NCI-H2081 treated with DMSO at 0.1 percent for 48 hours (cell line): ENCODE results near the gene PLEKHO1.

ENCODE experiments used
- DNase-seq: peaks from one replicate; lab custom pipeline; 2025; lab: John Stamatoyannopoulos, UW

The PLEKHO1 gene

DNA sequence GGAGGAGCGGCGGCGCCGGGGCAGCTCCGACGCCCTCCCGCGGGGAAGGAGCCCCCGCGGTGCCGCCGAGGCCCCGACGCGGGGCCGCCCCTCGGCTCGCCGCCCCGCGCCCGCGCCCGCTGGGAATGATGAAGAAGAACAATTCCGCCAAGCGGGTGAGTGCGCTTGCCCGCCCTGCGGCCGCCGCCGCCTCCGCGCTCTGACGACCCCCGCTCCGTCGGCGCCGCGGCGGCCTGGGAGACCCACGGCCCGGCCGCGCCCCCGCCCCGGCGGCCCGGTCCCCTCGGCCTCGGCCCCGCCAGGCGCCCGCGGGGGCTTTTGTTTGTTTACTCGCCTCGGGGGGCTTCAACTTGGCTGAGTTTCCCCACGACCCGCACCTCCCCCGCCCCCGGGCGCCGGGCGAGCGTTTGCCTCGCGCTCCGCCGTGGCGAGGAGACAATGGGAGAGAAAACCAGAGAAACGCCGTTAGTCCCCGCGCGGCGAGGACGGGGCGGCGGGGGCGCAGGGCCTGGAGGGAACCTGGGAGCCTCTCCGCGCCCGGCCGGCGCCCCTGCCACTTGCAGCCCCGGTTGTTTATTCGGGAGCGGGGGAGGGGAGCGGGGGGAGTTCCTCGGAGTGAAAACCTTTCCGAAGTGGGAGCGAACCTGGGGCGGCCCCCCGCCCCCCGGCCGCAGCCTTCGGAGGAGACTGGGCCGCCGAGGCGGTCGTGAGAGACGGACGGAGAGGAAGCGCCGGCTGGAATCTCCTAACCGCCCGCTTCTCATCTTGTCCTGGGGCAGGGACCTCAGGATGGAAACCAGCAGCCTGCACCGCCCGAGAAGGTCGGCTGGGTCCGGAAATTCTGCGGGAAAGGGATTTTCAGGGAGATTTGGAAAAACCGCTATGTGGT lies 661 bp downstream of the PLEKHO1 start:
- DNase-seq, result no peak

DNA sequence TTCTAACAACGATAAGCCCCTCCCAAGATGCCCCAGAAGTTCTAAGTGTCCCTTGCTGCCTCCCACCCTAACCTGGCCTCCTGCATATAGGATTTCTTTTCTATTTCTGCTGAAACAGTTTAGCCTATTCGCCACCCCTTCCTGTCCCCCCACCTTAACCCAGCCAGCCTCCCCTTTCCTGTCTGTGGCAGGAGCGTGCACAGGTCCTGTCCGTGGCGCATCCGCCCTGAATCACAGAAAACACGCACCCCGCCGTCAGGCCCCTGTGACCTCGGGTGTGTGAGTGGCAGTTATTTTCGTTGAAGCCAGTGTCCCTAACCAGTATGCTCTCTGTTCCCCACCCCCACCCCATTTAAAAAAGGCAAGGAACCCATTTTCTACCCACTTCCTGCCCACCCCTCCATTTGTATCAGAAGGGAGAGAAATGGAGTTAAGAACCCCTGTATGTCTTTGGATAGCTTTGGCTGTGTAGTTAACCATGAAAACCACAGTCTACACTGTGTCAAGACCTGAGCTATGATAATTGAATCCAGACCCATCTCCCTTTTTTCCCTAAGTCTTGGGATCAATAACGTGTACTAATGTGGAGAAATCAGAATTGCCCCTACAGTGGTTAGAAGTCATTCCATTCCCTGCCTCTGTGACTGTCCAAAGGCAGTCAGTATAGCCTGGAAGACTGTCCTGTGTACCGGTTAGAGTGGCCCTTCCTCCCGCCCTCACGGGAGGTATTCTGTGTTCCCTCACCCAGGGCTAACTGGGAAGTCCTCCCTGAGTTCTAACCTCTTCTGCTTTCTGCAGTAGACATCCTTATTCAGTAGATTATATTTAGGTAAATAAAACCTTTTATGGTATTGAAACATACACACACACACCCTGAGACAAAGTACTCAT lies 1.8 kb downstream of the PLEKHO1 start:
- DNase-seq, result no peak

DNA sequence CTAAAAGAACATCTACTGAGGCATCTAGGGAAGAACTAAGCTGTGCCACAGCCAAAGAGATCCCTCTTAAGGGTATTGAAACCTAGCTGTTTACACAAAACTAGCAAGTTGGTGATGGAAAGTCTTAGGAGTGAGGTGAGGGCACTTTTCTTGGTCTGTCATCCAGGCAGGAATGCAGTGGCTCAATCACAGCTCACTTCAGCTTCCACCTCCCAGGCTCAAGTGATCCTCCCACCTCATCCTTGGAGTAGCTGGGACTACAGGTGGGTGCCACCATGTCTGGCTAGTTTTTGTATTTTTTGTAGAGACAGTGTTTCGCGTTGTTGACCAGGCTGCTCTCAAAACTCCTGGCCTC lies 2.4 kb downstream of the PLEKHO1 start:
- DNase-seq, result no peak

DNA sequence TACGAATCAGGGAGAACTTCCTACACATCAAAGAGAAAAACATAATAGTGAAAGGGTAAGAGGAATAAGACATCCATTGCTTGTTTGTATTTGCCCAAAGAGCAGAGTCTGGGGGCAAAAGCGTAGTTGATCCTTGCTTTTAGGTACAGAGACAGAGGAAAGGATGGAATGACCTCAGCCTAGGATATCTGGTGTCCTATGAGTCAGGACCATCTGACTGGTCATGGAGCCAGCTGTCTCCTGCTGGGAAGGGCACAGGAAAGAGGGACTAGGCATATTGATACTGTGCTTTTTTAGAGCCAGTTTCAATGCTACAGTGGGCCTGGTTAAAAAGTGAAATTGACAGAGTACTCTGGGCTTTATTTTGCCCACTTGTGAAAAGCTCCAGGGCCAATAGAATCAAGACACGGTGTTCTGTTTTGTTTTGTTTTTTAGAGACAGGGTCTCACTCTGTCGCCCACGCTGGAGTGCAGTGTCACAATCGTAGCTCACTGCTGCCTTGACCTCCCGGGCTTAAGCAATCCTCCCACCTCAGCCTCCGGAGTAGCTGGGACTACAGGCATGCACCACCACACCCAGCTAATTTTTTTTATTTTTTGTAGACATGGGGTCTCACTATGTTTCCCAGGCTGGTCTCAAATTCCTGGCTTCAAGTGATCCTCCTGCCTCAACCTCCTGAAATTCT lies 3.2 kb downstream of the PLEKHO1 start:
- DNase-seq, result no peak

DNA sequence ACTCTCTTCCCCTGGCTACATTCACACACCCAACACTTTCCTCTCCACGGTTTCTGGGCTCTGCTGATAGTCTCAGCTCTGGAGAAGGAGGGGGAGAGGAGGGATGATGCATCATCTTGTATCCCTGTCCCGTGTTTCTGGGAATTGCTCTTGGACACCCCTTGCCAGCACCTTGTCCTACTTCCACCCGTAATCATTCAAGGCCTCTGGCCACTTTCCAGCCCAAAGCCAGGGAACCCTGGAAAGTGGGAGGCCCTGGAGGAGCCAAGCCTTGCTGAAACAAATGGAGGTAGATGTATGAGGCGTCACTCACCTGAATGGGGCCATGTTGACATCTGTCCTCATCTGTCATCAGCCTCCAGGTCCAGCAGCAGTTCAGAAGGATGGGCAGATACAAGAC lies 4.4 kb downstream of the PLEKHO1 start:
- DNase-seq, result no peak

DNA sequence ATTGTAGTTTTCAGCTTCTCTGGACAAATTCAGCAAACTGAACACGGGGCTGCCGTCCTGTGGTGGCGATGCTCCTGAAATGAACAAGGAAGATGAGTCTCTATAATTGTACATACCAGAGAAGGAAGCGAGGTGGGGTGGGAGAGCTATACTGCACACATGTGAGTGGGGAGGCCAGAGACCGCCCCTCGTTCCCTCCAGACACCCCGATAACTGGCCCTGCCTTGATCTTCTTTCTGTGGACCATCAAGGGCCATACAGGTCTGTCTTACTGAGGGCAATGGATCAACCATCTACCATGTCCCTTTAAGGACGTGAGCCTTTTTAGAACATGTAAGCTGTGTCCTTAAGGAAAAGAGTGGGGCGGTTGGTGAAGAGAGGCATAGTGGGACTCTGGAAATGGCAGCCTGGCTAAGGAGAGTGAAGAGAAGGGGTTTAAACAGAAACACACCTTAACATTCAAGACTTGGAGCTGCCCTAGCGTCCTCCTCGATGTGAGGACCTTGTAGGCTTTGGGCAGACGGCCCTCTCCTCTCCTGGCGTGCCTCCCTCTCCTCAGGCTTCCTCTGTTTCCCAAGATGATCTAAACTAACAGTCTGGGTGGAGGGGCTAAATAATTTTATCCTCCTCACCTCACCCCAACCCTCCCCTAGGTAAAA lies 5.8 kb downstream of the PLEKHO1 start:
- no peak for DNase-seq

DNA sequence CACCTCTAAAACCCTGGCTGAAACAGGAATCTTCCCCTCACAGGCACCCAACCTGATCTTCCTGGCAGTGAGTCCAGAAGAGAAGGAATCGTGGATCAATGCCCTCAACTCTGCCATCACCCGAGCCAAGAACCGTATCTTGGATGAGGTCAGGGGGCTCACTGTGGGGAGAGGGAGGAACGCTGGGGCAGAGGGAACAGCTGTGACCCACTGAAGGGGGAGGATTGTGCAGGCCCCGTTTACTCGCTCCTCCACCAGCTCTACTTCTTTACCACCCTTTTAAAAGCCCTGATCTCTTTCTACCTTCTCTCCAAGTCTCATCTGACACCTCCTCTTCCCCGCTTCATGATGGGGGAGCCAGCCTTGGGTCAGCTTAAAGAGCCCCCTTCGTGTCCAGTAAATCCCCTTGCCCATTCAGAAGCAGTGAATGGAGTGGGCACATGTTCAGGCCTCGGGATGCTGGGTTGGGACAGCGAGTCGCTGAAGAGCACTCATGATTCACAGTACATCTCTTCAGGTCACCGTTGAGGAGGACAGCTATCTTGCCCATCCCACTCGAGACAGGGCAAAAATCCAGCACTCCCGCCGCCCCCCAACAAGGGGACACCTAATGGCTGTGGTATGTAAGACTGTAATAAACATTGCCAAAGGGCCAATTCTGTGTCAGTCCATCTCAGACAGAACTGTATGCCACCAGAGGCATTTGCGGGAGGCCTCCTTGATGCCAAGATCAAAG lies 7.3 kb downstream of the PLEKHO1 start:
- no peak for DNase-seq

DNA sequence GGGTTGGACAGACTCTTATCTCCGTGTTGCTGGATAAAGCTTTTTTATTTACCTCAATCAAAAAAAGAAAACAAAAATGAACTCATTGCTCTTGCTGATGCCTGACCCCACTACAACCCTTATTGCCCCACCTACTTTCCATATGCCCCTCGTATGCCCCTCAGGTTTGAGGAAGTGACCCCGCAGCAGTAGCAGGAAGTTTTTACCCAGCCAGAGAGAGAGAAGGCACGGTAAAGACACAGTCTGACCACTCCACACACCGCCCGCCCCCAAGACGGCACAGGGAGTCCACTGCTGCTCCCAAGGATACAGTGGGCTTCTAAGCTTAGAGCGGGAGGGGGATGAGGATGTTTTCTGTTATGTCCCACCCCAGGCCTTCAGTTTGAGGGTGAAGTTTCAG lies 9.8 kb downstream of the PLEKHO1 start:
- DNase-seq, result no peak

DNA sequence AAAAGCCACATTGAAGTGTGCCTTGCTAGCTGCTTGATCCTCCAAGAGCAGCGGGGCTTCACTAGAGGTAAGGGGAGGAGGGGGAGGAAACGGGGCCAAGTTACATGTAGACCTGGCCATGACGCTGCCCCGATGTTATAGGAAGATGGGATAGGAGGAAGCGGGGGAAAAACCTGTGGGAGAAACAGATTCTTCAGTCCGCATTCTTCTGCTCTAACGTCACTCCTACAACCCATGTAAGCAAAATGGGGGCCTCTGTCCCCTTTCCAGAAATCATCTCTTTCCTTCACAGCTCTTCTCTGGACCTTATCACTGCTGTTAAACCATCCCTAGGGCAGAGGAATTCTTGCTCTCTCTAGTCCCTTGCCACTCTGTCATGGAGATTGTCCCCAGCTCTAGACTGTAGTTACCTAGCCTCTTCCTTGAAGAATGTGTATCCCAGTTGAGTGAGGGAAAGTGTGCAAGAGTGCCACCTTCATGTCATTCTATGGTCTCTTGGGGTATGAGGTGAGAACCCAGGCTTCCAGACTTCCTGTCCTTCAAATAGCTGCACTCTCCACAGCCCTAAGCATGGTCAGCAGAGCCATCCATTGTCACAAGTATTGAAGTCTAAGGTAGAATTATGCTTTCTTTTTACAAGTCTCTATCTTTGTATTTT lies 11.4 kb downstream of the PLEKHO1 start:
- DNase-seq, result no peak

DNA sequence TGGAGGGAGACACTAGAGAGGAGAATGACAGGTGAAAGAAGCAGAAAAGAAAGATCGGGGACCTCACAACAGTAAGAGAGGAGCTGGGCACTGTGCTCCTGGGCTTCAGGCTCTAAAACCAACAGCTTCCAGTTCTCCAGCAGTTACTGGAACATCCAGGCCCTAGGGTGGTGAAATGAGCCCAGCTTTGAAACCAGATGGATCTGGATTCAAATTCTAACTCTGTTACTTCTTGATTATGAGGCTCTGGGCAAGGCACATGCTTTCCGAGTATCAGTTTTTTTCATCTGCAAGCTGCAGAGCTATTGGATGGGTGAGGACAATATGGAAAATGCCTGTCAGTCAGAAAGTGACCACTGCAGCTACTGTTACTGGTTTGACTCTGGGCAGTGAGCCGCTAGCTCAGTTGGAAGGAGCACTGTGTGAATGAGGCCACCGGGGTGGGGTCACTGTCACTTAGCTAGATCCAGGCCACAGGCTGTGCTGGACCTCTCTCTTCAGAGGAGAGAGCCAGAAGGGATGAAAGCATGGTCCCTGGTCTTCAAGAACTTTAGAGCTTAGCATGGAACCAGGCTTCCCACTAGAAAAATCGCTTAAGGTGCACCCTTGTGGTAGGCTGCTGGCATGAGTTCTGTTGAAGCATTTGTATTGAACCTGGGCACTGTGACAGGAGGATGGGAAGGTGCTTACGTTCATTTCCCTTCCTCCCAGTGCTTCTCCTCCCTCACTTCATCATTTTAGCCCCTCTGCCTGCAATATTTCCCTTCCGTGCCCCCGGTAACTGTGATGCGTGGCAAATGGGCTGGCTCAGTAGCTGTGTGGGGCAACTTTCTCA lies 12.2 kb downstream of the PLEKHO1 start:
- DNase-seq, result no peak

DNA sequence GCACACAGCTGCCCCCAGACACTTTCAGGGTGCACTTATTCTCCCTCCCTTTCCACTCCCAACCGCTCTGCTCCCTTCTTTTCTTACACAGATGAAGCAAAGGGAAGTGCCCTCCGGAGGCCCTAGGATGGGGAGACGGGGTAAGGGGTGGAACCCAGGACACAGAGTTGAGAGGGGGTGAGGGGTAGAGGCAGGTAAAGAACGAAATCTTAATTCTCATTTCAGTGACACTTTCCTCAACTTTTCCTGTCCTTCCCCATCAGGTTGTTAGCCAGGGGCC lies 12.8 kb downstream of the PLEKHO1 start:
- DNase-seq, result no peak

DNA sequence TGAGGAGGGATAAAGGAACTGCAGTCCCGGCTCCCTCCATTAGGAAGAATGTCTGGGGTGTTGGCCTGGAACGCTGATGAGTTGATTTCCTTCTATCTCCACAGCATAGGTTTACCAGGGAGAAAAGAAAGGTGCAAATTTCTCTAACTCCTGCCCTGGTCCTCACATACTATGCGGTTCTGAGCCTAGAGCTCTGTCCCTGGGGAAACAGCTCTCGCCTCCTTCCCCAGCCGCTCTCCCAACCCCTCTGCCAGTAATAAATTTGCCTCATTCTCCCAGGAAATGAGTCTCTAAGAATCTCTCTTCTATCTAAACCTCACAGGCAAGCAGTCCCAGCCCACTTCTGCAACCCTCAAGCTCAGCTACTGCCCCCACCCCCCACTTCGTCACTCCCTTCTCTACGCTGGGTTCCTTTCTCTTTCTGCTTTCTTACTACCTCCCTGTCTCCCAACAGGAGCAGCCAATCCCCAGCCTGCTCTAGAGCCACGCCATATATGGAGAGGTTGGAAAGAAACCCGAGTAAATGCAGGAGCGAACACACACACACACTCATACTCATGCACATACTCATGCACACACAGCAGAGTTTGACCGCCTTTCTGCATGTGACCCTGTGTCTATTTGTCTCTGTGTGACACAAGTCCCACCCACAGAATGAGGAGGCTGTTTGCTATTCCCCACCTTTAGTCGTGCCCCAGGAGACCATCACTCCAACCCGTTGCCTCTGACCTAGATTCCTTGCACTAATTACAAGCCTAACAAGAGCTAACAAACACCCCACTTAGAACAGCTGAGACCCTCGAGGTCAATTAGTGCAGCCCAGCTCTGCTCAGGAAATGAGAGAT lies 13.4 kb downstream of the PLEKHO1 start:
- DNase-seq, result no peak

DNA sequence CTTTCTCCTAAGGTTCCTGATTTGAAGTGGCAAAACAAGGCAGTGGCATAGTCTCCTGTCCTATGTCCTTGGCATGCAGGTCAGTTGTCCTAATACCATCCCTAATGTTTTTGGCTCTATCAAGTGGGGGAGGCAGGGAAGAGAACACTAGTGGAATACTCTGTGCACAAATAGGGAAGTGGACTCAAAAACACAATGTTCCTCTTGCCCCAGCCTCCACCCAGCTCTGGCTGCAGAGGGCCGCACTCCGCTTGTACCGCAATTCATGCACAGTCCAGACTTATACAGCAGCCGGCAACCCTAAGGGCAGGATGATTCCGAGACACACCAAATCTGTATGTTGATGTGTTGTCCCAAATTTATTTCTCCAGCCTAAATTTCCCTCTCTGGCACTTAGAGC lies 14.5 kb downstream of the PLEKHO1 start:
- no peak for DNase-seq

DNA sequence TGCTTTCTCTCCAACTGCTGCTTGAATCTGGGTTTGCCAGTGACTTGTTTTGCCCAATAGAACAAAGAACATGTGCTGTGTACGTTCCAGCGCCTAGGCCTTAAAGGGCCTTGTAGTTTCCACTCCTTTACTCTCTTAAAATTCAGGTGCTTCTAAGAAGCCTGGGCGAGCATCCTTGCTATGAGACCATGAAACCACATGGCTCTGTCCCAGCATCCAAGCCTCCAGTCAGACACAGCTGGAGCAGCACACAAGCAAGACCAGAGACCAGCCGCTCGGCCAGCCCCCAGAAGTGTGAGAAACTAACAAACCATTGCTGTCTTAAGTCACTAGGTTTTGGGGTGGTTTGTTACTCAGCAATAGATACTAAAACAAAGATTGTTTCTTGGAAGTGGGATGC lies 15.1 kb downstream of the PLEKHO1 start:
- DNase-seq, result no peak

DNA sequence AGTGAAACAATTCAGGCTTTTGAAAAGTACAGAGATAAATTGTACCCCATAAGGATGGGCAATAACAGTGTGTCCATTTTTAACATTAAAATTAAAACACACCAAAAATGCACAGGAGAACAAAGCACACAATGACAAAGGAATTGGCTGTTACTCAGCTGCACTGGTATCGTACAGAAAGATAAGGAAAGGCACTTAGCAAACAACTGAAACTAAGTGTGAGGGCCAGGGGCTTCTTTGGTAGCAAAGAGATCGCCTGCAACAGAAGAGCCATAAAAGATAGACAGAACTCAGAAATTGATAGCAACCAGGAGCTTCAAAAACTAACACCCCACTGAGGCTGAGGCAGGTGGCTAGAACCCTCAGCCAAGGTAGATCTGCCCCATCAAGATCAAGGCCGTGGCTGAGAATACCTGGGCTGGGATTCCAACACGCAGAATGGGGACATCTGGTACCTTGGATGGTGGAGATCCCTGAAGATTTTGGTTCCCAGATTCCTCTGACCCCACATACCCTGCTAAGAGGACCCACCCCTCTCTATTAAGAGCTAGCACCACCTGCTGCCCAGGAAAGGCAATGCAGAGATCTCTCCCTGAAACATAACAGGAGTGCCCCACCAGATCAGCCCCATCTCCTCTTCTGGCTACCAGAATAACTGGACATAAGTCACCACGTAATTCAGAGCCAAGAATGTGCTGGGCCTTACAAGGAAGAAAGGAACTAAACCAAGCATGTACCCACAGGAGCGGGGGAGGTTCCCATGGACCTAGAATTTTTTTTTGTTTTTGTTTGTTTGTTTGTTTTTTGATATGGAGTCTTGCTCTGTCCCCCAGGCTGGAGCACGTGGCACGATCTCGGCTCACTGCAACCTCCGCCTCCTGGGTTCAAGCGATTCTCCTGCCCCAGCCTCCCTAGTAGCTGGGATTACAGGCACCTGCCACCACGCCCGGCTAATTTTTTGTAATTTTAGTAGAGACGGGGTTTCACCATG lies 16.2 kb downstream of the PLEKHO1 start:
- DNase-seq, result no peak

DNA sequence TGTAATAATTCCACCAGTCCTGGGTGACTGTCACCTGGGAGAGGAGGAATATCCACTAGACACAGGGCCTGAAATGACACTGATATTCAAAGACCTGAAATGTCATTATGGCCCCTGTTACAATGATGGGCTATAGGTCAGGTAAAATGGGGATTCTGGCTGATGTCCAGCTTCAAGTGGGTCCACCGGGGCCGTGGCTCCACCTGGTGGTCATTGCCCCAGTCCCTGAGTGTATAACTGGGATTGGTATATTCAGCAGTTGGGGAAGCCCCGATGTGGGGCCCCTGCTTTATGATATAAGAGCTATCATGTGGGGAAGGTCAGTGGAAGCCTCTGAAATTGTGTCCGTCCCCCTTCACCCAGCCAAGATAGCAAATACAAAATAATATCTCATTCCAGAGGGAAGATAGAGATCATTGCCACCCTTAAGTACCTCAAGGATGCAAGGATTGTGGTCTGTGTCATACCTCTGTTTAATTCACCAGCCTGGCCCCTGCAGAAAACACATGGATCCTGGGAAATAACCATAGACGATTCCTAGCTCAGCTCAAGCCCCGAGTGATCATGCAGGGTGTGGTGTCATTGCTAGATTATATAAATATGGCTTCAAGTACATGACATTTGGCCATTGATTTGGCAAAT lies 19.4 kb downstream of the PLEKHO1 start:
- DNase-seq, result no peak

DNA sequence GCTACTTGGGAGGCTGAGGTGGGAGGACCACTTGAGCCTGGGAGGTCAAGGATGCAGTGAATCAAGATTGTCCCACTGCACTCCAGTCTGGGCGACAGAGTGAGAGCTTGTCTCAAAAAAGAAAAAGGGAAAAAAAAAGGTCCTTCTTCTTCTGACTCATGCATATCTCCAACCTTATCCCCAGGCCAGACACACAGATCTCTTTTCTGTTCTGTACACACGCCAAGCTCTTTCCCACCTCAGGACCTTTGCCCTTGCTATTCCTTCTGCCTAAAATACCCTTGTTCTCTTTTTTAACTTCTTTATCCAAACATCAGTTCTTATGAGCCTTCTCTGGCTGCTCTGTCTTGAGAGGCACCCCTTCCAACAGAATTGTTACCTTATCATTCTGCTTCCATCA lies 22.1 kb downstream of the PLEKHO1 start:
- no peak for DNase-seq
